H1 (cell line): Measurements from ENCODE around the gene NHEJ1. TPM values are rescaled to one million over a fixed set of nuclear protein-coding genes. Genes with fewer than 3 reads are reported as not detected.

Experiments
- polyA plus RNA-seq, 7 experiments: library from polyadenylated mRNA; depleted of rRNA in 3 of 7; stranded (reverse) in 5 of 7; unstranded in 2 of 7; fragments of >200 nt in 5 of 7; fragments of 200-250 nt in 2 of 7; gene quantifications; 1 replicate in 5 of 7; 2 replicates in 1 of 7; 4 replicates in 1 of 7; pipeline versions ENCODE4 v1.2.1 to v1.2.3, GENCODE V29; 2011 to 2013; ENCODE audit warnings: missing spikeins in 2 of 7, mixed read lengths in 2 of 7
- total RNA-seq: library from RNA; stranded (reverse); fragmentation: NEBNext Ultra II Directional; extraction: Animal tissue kit (Norgen Biotek cat#: 25700); gene quantifications from 2 replicates; pipeline ENCODE4 v1.2.1, GENCODE V29; 2021
- TF ChIP-seq, protein P1 (sequence below): fragments of 300-600 bp; sonication (generic); IDR thresholded peaks from 2 replicates; pipeline ENCODE4 v1.7.1; 2012; ENCODE audit warnings: low read length, moderate library complexity, mild to moderate bottlenecking, inconsistent platforms; ENCODE audit not compliant: insufficient replicate concordance

NHEJ1 gene
- total and polyA plus RNA-seq, 2 of the 8 experiments (the other 6 are each of a cell fraction or from before 2014, with no cell fraction given): 22.7 to 24.1 TPM

DNA sequence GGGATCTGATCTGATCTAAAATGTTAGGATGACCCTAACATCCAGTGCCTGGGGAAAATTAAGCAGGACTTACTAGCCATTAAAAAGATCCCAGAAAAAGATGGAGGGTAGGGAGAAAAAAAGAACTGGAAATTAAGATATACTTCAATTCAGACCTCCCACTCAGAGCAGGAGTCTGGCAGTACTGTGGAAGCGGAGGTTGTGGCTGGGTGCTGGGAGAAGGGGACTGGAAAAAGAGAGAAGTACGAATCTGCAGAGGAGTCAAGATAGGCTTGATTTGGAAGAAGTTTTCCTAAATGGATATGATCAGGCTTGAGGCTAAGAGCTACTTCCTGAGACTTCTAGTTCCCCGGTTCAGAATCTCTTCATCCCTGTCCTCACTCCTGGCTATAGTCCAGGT lies 66.4 kb downstream of the NHEJ1 start (continued):
- TF ChIP-seq, protein P1, sequence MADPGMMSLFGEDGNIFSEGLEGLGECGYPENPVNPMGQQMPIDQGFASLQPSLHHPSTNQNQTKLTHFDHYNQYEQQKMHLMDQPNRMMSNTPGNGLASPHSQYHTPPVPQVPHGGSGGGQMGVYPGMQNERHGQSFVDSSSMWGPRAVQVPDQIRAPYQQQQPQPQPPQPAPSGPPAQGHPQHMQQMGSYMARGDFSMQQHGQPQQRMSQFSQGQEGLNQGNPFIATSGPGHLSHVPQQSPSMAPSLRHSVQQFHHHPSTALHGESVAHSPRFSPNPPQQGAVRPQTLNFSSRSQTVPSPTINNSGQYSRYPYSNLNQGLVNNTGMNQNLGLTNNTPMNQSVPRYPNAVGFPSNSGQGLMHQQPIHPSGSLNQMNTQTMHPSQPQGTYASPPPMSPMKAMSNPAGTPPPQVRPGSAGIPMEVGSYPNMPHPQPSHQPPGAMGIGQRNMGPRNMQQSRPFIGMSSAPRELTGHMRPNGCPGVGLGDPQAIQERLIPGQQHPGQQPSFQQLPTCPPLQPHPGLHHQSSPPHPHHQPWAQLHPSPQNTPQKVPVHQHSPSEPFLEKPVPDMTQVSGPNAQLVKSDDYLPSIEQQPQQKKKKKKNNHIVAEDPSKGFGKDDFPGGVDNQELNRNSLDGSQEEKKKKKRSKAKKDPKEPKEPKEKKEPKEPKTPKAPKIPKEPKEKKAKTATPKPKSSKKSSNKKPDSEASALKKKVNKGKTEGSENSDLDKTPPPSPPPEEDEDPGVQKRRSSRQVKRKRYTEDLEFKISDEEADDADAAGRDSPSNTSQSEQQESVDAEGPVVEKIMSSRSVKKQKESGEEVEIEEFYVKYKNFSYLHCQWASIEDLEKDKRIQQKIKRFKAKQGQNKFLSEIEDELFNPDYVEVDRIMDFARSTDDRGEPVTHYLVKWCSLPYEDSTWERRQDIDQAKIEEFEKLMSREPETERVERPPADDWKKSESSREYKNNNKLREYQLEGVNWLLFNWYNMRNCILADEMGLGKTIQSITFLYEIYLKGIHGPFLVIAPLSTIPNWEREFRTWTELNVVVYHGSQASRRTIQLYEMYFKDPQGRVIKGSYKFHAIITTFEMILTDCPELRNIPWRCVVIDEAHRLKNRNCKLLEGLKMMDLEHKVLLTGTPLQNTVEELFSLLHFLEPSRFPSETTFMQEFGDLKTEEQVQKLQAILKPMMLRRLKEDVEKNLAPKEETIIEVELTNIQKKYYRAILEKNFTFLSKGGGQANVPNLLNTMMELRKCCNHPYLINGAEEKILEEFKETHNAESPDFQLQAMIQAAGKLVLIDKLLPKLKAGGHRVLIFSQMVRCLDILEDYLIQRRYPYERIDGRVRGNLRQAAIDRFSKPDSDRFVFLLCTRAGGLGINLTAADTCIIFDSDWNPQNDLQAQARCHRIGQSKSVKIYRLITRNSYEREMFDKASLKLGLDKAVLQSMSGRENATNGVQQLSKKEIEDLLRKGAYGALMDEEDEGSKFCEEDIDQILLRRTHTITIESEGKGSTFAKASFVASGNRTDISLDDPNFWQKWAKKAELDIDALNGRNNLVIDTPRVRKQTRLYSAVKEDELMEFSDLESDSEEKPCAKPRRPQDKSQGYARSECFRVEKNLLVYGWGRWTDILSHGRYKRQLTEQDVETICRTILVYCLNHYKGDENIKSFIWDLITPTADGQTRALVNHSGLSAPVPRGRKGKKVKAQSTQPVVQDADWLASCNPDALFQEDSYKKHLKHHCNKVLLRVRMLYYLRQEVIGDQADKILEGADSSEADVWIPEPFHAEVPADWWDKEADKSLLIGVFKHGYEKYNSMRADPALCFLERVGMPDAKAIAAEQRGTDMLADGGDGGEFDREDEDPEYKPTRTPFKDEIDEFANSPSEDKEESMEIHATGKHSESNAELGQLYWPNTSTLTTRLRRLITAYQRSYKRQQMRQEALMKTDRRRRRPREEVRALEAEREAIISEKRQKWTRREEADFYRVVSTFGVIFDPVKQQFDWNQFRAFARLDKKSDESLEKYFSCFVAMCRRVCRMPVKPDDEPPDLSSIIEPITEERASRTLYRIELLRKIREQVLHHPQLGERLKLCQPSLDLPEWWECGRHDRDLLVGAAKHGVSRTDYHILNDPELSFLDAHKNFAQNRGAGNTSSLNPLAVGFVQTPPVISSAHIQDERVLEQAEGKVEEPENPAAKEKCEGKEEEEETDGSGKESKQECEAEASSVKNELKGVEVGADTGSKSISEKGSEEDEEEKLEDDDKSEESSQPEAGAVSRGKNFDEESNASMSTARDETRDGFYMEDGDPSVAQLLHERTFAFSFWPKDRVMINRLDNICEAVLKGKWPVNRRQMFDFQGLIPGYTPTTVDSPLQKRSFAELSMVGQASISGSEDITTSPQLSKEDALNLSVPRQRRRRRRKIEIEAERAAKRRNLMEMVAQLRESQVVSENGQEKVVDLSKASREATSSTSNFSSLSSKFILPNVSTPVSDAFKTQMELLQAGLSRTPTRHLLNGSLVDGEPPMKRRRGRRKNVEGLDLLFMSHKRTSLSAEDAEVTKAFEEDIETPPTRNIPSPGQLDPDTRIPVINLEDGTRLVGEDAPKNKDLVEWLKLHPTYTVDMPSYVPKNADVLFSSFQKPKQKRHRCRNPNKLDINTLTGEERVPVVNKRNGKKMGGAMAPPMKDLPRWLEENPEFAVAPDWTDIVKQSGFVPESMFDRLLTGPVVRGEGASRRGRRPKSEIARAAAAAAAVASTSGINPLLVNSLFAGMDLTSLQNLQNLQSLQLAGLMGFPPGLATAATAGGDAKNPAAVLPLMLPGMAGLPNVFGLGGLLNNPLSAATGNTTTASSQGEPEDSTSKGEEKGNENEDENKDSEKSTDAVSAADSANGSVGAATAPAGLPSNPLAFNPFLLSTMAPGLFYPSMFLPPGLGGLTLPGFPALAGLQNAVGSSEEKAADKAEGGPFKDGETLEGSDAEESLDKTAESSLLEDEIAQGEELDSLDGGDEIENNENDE: no peak
- TF ChIP-seq, all 59 proteins: peak for 0
